ENCODE results near the gene RASA3.

RASA3 gene

DNA sequence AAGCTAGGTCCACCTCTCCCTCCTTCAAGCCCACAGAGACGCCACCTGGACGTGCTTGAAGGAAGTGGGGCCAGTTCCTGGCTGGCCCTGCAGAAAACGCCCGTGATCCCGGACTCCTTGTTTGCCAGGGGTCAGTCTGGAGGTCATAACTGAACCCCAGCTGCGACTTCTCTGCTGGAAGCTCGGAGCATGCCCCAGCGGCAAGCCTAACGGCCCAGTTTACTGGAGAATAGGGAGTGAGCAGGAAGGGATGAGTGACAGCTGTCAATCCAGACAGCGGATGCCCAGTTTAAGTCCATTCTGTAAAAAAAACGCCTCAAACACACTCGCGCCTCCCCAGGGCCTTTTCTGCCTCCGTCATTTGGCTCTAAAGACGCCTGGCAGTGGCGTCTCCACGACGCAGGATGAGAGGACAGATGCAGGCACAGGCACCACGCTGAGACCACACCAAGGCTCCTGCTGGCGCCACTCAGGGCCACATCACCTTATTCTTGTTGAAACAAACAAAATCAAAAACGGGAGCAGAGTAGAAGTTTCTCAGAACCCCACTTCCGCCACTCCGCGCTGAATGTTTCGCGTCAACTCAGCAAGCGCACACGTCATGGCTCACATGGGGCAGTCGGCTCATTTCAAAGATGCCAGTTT is 57.6 kb downstream of the RASA3 start:
- no peak for DNase-seq (ENCODE audit: low read depth)
- H3K4me3 ChIP-seq (replicated peaks; ENCODE audit: low read depth, low read length): no peak overlapping the region
- TF ChIP-seq, protein P1, sequence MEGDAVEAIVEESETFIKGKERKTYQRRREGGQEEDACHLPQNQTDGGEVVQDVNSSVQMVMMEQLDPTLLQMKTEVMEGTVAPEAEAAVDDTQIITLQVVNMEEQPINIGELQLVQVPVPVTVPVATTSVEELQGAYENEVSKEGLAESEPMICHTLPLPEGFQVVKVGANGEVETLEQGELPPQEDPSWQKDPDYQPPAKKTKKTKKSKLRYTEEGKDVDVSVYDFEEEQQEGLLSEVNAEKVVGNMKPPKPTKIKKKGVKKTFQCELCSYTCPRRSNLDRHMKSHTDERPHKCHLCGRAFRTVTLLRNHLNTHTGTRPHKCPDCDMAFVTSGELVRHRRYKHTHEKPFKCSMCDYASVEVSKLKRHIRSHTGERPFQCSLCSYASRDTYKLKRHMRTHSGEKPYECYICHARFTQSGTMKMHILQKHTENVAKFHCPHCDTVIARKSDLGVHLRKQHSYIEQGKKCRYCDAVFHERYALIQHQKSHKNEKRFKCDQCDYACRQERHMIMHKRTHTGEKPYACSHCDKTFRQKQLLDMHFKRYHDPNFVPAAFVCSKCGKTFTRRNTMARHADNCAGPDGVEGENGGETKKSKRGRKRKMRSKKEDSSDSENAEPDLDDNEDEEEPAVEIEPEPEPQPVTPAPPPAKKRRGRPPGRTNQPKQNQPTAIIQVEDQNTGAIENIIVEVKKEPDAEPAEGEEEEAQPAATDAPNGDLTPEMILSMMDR (IDR thresholded peaks at IDR 0.05; ENCODE audit: low read length, missing control alignments): no peak

DNA sequence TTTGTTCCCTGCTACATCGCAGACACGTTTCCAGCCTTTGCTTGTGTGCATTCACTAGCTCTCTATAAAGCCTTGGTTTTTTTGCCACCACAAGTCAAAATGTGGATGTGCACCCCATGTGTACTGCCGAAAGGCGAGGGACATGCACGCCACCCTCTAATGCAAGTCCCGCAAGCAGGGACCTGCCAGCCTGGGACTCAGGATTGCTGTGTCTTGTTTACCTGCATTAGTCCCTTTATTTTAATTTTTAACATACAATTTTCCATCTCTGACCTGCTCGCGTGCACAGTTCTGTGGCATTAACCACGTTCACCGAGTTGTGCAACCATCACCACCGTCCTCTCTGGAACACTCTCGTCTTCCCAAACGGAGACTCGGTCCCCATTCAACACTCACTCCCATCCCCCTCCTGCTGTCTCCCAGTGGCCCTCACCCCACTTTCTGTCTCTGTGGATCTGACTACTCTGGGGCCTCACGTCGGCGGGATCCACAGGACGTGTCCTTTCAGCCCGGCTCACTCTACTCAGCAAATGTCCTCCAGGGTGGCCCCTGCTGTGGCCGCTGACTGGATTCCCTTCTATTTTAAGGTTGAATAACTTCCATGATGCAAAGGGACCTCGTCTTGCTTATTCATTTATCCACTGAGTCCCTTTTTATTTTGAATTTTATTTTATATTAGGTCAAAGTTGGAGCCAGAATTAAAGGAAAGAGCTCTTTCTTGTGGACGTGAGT is 58.4 kb downstream of the RASA3 start:
- TF ChIP-seq, protein P1 (IDR thresholded peaks at IDR 0.05; ENCODE audit: low read length, missing control alignments): no peak
- DNase-seq (ENCODE audit: low read depth): no peak
- H3K4me3 ChIP-seq (replicated peaks; ENCODE audit: low read depth, low read length): no peak overlapping the region

DNA sequence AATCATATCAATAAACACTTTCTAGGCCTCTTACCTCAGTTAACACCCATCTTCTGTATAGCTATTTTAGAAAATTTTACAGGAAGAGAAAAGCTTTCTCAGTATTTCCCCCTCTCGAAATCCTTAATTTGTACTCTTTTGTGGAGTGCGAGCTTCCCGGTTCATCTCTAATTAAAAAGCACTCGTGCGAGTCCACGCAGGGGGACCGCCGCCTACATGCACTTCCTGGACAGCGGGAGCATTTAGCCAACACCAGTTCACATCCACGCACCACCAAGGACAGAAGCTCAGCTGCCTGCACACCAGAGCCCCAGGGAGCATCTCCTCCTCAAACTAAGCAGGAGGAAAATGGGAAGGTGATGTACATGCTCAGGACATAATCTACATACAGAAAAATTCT is 60.0 kb downstream of the RASA3 start:
- DNase-seq (ENCODE audit: low read depth): no peak
- no peak overlapping the region for H3K4me3 ChIP-seq (replicated peaks; ENCODE audit: low read depth, low read length)
- TF ChIP-seq, protein P1 (IDR thresholded peaks at IDR 0.05; ENCODE audit: low read length, missing control alignments): no peak

DNA sequence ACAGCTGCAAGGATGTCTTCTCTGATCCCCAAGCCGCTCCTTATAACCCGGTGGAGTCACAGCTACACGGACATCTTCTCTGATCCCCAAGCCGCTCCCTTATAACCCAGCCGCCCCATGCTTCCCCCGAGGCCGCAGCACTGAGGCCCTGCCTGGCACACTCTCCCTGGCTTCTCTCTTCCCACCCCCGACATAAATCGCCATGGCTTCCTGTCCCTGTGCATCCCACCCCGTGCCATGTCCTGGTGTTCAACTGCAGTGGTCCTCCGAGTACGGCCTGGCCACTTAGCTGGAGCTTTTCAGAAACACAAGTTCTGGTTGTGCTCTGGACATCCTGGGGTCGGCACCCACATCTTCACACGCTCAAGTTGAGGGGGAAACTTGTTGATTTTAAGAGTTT is 60.4 kb downstream of the RASA3 start:
- H3K4me3 ChIP-seq (replicated peaks; ENCODE audit: low read depth, low read length): no peak overlapping the region
- TF ChIP-seq, protein P1 (IDR thresholded peaks at IDR 0.05; ENCODE audit: low read length, missing control alignments): no peak
- no peak for DNase-seq (ENCODE audit: low read depth)

DNA sequence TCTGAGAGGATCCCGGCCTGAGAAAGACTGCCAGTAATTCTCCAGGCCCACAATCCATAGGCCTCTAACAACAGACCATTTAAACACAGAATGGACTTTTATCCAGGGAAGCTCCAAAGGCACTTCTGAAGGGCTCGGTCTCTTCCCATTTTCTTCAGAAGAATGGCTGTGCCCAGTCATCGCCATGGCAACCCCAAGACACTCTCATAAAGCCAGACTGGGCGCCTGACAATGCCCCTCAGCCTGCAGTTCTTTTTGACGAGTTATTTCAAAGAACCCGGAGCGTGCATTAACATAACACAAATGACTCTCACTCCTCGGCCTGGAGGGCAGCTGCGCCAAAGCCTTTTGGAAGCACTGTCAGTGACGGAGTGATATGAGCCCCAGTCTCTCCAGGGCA is 61.0 kb downstream of the RASA3 start:
- no peak overlapping the region for H3K4me3 ChIP-seq (replicated peaks; ENCODE audit: low read depth, low read length)
- no peak for DNase-seq (ENCODE audit: low read depth)
- TF ChIP-seq, protein P1 (IDR thresholded peaks at IDR 0.05; ENCODE audit: low read length, missing control alignments): no peak

DNA sequence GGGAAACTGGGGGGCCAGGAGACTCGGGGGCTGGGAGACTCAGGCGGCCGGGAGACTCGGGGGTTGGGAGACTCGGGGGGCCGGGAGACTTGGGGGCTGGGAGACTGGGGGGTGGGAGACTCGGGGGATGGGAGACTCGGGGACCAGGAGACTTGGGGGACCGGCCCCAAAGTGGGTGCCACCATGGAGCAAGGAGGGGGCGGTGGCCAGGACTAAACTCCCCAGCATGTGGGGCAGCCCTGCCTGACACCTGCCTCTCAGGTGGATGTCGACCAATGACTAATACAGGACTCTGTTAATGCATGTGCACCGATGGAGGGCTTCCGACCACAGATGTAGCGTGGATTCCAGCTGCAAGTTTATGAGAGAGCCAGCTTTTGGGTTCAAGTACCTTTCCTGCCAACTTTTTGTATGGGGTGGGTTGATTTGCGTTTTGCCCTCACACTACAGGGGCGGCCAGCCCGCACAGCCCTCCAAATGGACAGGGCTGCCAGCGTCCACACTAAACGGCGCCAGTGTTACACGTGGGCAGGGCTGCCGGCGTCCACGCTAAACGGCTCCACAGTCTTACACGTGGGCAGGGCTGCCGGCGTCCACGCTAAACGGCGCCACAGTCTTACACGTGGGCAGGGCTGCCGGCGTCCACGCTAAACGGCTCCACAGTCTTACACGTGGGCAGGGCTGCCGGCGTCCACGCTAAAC is 62.2 kb downstream of the RASA3 start:
- H3K4me3 ChIP-seq (replicated peaks; ENCODE audit: low read depth, low read length): no peak overlapping the region
- TF ChIP-seq, protein P1 (IDR thresholded peaks at IDR 0.05; ENCODE audit: low read length, missing control alignments): no peak
- DNase-seq (ENCODE audit: low read depth): no peak
